Measurements from ENCODE around the gene STOML1.
A peak's percentile ranks its signal among the peaks of the same experiment; 100 is the strongest.

The STOML1 gene

DNA sequence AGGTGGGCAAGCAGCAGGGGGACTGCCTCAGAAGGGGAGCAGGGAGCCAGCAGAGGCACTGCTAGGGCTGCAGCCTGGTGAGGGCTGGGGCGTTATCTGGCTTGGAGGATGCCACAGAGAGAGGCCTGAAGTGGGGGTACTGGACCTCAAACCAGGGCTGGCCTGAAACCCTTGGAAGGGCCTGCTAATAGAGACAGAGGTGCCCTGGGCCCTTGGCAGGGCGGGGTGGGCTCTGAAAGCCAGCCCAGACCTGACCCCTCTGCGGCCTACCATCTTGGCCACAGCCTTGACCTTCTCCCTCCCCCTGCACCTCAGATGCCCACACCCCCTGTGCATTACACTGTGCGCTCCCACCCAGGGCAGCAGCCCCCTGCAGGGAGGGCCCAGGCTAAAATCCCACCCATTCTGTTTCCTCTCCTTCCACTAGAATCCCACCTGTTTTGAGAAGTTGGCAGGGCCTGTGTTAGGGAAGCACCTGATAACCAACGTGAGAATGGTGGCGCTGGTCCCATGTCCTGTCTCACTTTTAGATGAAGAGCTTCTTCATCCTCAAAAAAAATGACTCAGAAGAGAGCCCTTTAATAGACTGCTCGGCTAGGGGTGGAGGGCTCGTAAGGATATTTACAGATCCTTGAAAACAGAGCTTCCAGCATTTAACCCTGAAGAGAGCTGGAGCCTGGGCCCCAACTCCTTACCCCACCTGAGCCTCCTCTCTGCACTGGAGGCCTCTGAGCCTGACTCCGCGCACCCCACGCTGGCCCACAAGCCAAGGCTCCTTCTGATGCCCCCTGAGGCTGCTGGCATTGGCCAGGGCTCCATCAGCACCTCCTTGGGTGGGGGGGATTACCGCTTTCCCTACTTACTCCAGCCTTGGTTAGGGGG is 36.0 kb downstream of the STOML1 start:
- Histone ChIP-seq H3K4me1 (ENCODE audit: control insufficient read depth in 5 of 5, insufficient read depth in 5 of 5, low read length in 5 of 5) (peaks cover 2 to 49% (median 31%) of the 10 kb centered on the region in 5 donors), H3K9ac (ENCODE audit: low read length in 5 of 5) (no peak overlapping the region), H3K27me3 (ENCODE audit: control insufficient read depth in 5 of 5, insufficient read depth in 4 of 5, low read length in 5 of 5) (no peaks in the 10 kb centered on the region)

DNA sequence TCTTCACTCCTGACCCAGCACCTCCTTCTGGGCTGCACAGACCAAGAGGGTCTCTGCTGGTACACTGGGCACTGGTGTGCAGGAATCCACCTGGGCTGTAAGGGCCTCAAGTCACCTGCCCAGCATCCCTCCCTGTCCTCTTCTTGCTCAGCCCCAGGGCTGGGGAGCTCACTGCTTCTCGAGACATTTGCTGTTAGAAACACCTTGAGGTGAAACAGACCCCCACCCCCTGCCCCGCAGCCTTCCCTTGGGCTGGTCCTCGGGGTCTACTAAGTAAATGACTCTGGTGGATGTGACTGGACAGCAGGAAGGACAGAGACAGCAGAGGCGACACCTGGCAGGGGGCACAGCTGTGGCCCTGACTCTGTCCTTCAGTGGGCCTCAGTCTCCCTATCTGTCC is 36.8 kb downstream of the STOML1 start:
- peaks cover 4 to 56% (median 38%) of the 10 kb centered on the region in 5 donors for H3K4me1 ChIP-seq (ENCODE audit: control insufficient read depth in 5 of 5, insufficient read depth in 5 of 5, low read length in 5 of 5)

More for the DNA sequence above, 36.0 kb downstream of the STOML1 start:
- H3K4me3 ChIP-seq (ENCODE audit: low read depth in 1 of 5, low read length in 5 of 5) = no peak overlapping the region
- H3K36me3 ChIP-seq (ENCODE audit: control insufficient read depth in 5 of 5, insufficient read depth in 5 of 5, low read length in 5 of 5) = peaks cover 0 to 4% (median 0%) of the 10 kb centered on the region in 5 donors
- H3K9me3 ChIP-seq (ENCODE audit: control insufficient read depth in 5 of 5, low read length in 5 of 5) = no peaks in the 10 kb centered on the region
- no peak overlapping the region for H3K27ac ChIP-seq (ENCODE audit: low read depth, low read length)

DNA sequence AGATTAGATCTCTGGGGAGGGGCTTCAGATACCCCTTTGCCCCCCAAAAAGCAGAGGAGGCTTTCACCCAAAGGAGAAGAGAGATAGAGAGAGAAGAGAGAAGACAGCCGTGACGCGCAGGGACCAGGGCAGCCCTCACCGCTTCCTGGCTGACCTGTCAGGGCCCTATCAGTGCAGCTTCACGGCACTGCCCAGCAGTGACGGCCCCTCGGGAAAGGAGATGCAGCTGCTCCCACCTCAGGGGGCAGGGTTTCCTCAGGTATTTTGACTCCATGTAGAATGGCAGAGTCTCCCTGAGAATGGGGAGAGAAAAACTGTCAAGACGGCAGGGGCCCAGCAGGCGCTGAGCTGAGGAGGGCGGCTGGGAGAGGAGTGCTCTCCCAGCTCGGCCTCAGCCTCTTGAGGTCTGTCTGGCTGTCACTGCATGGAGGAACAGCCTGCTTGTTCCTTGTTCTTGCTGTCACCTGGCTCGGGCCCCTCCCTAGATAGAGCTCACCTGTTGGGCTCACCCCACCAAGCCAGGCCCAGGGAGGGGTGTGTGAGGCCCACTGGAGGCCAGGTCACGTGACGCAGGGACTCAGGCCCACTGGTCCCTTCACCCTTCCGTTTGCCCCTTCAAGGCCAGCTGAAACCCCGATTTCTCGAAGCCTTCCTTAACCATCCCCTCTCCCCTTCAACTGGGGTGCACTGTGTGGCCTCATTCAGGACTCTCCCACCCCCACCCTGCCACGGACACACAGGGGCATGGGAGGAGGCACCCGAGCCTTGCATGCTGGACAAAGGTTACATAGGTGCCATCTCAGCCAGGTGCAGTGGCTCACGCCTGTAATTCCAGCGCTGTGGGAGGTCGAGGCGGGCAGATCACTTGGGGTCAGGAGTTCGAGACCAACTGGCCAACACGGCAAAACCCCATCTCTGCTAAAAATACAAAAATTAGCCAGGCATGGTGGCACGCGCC is 37.6 kb downstream of the STOML1 start:
- H3K36me3 ChIP-seq (ENCODE audit: control insufficient read depth in 5 of 5, insufficient read depth in 5 of 5, low read length in 5 of 5) = peaks cover 0 to 9% (median 3%) of the 10 kb centered on the region in 5 donors
- peaks cover 4 to 51% (median 39%) of the 10 kb centered on the region in 5 donors for H3K4me1 ChIP-seq (ENCODE audit: control insufficient read depth in 5 of 5, insufficient read depth in 5 of 5, low read length in 5 of 5)
- H3K4me3 ChIP-seq (ENCODE audit: low read depth in 1 of 5, low read length in 5 of 5) = no peak overlapping the region
- H3K9me3 ChIP-seq (ENCODE audit: control insufficient read depth in 5 of 5, low read length in 5 of 5) = no peaks in the 10 kb centered on the region
- no peak overlapping the region for H3K27ac ChIP-seq (ENCODE audit: low read depth, low read length)
- H3K27me3 ChIP-seq (ENCODE audit: control insufficient read depth in 5 of 5, insufficient read depth in 4 of 5, low read length in 5 of 5) = no peaks in the 10 kb centered on the region
- H3K9ac ChIP-seq (ENCODE audit: low read length in 5 of 5) = no peak overlapping the region

More for the DNA sequence above, 36.8 kb downstream of the STOML1 start:
- Histone ChIP-seq H3K27me3 (ENCODE audit: control insufficient read depth in 5 of 5, insufficient read depth in 4 of 5, low read length in 5 of 5) (no peaks in the 10 kb centered on the region), H3K36me3 (ENCODE audit: control insufficient read depth in 5 of 5, insufficient read depth in 5 of 5, low read length in 5 of 5) (peaks cover 0 to 4% (median 0%) of the 10 kb centered on the region in 5 donors), H3K9ac (ENCODE audit: low read length in 5 of 5) (no peak overlapping the region), H3K4me3 (ENCODE audit: low read depth in 1 of 5, low read length in 5 of 5) (no peak overlapping the region), H3K27ac (ENCODE audit: low read depth, low read length) (no peak overlapping the region), H3K9me3 (ENCODE audit: control insufficient read depth in 5 of 5, low read length in 5 of 5) (no peaks in the 10 kb centered on the region)

DNA sequence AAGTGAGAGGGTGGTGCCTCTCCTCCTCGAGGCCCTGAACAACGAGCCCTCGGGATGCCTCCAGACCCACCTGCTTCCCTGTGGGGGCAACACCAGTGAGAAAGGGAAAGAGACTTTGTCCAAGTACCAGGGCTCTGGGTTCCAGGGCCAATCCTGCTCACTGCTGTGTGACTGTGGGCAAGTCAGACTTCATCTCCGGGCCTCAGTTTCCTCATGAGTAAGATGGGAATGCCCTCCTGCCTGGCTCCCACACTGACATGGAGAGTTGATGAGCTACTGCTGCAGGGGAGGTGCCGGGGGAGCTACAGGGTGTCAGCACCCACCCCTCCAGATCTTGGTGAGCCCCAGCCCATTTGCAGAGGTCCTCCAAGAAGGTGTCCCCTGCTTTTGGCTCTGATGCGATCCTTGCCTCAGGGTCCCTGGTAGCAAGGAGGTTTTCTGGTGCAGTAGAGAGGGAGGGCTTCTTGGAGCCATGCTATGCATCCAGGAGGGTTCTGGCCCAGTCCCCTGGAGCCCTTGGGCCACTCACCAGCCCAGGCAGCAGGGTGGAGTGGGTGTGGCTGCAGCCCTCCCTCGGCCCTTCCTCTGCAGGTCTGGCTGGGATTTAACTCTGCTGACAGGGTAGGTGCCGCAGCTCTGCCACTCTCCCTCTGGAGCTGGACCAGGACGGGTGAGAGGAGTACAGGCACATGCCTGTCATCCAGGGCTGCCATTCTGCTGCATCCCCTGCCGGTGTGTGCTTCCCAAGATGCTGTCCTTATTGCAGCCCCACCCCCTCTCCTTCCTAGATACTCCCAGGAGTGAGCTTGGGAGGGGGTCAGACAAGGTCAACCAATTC is 39.0 kb downstream of the STOML1 start:
- peaks cover 4 to 45% (median 39%) of the 10 kb centered on the region in 5 donors for H3K4me1 ChIP-seq (ENCODE audit: control insufficient read depth in 5 of 5, insufficient read depth in 5 of 5, low read length in 5 of 5)
- peaks cover 3 to 22% (median 16%) of the 10 kb centered on the region in 5 donors for H3K36me3 ChIP-seq (ENCODE audit: control insufficient read depth in 5 of 5, insufficient read depth in 5 of 5, low read length in 5 of 5)
- no peaks in the 10 kb centered on the region for H3K9me3 ChIP-seq (ENCODE audit: control insufficient read depth in 5 of 5, low read length in 5 of 5)
- peak overlapping the region in 1 of 5 donors; percentile 22 for H3K9ac ChIP-seq (ENCODE audit: low read length in 5 of 5)
- H3K4me3 ChIP-seq (ENCODE audit: low read depth in 1 of 5, low read length in 5 of 5) = no peak overlapping the region
- H3K27ac ChIP-seq (ENCODE audit: low read depth, low read length) = no peak overlapping the region
- H3K27me3 ChIP-seq (ENCODE audit: control insufficient read depth in 5 of 5, insufficient read depth in 4 of 5, low read length in 5 of 5) = no peaks in the 10 kb centered on the region

DNA sequence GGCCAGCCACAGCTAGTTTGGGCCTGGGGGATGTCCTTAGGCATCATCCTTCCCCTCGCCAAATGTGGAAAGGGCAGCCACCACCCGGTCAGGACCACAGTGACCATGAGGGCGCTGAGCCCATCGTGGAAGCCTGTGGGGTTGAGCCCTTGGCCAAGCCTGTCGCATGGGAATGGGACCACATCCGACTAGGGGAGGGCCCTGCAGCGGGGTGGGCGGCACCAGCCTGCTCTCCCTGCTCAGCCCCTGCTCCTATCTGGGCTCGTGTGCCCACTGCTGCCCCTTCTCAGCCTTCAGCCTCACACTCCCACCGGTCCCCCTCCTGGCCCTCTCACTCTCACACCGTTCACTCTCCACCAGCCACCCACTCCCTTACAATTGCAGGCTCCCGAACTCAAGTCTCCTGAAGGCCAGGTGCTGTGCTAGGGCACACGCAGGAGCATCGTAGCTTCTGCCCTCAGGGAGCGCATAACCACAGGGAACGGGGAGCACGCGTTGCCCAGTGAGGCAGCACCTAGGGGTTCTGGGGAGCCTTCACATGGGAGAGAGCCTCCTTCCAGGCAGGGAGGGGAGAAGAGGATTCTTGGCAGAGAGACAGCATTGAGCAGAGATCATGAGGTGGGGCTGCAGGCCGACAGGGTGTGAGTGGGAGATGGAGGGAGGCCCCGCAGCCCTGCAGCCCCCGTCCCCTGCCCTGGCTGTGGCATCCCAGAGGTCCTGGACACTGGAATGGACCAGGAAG is 39.8 kb downstream of the STOML1 start:
- H3K9ac ChIP-seq (ENCODE audit: low read length in 5 of 5) = peak overlapping the region in 3 of 5 donors; percentile 53 to 71 (median 64)

DNA sequence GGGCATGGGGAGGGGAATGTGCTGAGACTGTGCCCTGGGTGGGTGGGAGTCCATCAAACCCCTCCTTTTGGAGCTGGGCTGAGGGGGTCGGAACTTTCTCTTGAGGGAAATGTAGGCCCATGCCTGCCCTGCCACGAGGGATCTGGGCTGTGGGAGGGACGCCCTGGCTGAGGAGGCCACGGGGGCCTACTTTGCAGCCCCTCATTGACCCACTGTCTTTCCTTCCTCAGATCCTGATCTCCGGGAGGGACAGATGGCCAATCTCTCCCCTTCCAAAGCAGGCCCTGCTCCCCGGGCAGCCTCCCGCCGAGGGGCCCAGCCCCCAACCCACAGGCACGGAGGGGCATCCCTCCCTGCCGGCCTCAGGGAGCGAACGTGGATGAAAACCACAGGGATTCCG is 40.5 kb downstream of the STOML1 start:
- Histone ChIP-seq H3K27ac (ENCODE audit: low read depth, low read length) (peak overlapping the region; percentile 76), H3K9ac (ENCODE audit: low read length in 5 of 5) (peak overlapping the region in 4 of 5 donors; percentile 53 to 71 (median 60)), H3K4me3 (ENCODE audit: low read depth in 1 of 5, low read length in 5 of 5) (no peak overlapping the region)

More for the DNA sequence above, 39.8 kb downstream of the STOML1 start:
- H3K4me3 ChIP-seq (ENCODE audit: low read depth in 1 of 5, low read length in 5 of 5) = no peak overlapping the region
- H3K27ac ChIP-seq (ENCODE audit: low read depth, low read length) = peak overlapping the region; percentile 76
- H3K27me3 ChIP-seq (ENCODE audit: control insufficient read depth in 5 of 5, insufficient read depth in 4 of 5, low read length in 5 of 5) = no peaks in the 10 kb centered on the region
- peaks cover 3 to 30% (median 24%) of the 10 kb centered on the region in 5 donors for H3K36me3 ChIP-seq (ENCODE audit: control insufficient read depth in 5 of 5, insufficient read depth in 5 of 5, low read length in 5 of 5)
- H3K4me1 ChIP-seq (ENCODE audit: control insufficient read depth in 5 of 5, insufficient read depth in 5 of 5, low read length in 5 of 5) = peaks cover 4 to 45% (median 39%) of the 10 kb centered on the region in 5 donors
- H3K9me3 ChIP-seq (ENCODE audit: control insufficient read depth in 5 of 5, low read length in 5 of 5) = no peaks in the 10 kb centered on the region

DNA sequence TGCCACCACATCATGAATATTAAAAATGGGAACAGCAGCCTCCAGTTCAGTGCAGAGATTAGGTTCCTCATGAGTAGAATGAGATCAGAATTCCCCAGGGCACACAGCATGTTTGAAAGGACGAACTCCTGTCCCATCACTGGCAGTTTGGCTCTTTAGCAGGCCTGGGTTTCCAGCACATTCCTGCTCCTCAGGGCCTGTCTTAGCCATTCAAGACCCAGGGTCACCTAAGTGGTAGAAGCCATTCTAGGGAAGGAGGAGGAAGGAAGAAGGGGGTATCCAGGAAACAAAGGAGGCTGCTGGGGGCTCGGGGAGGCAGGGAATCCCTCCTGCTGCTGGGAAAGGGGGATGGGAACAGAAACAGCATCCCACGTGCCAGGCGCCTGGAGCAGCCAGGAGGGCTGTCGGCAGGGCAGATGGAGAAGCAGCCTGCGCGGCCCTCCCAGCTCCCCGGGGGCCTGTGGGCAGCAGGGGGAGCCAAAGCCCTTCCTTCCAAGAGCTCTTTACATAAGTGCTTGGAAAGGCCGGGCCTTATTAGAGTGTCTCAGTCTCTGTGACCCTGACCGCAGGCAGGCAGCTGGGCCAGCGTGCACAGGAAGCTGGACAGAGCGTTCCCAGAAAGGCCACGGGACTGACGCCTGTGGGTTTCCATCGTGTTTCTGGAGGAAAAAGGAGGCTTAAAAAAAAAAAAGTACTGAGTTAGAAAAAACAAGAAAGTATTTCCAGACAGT is 41.1 kb downstream of the STOML1 start:
- Histone ChIP-seq H3K27me3 (ENCODE audit: control insufficient read depth in 5 of 5, insufficient read depth in 4 of 5, low read length in 5 of 5) (no peaks in the 10 kb centered on the region), H3K36me3 (ENCODE audit: control insufficient read depth in 5 of 5, insufficient read depth in 5 of 5, low read length in 5 of 5) (peaks cover 3 to 41% (median 31%) of the 10 kb centered on the region in 5 donors), H3K27ac (ENCODE audit: low read depth, low read length) (peak overlapping the region; percentile 76), H3K4me1 (ENCODE audit: control insufficient read depth in 5 of 5, insufficient read depth in 5 of 5, low read length in 5 of 5) (peaks cover 4 to 35% (median 32%) of the 10 kb centered on the region in 5 donors), H3K4me3 (ENCODE audit: low read depth in 1 of 5, low read length in 5 of 5) (no peak overlapping the region), H3K9me3 (ENCODE audit: control insufficient read depth in 5 of 5, low read length in 5 of 5) (no peaks in the 10 kb centered on the region), H3K9ac (ENCODE audit: low read length in 5 of 5) (peak overlapping the region in 4 of 5 donors; percentile 53 to 71 (median 60))

More for the DNA sequence above, 40.5 kb downstream of the STOML1 start:
- H3K27me3 ChIP-seq (ENCODE audit: control insufficient read depth in 5 of 5, insufficient read depth in 4 of 5, low read length in 5 of 5) = no peaks in the 10 kb centered on the region
- H3K36me3 ChIP-seq (ENCODE audit: control insufficient read depth in 5 of 5, insufficient read depth in 5 of 5, low read length in 5 of 5) = peaks cover 3 to 37% (median 29%) of the 10 kb centered on the region in 5 donors
- no peaks in the 10 kb centered on the region for H3K9me3 ChIP-seq (ENCODE audit: control insufficient read depth in 5 of 5, low read length in 5 of 5)
- peaks cover 4 to 41% (median 34%) of the 10 kb centered on the region in 5 donors for H3K4me1 ChIP-seq (ENCODE audit: control insufficient read depth in 5 of 5, insufficient read depth in 5 of 5, low read length in 5 of 5)

DNA sequence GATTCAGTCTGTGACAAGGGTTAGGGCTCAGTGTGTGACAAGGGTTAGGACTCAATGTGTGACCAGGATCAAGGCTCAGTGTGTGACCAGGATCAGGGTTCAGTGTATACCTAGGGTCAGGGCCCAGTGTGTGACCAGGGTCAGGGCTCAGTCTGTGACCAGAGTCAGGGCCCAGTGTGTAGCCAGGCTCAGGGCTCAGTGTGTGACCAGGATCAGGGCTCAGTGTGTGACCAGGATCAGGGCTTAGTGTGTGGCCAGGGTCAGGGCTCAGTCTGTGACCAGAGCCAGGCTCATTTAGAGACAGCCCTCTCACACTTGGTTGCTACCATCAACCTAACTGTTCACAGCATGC is 41.6 kb downstream of the STOML1 start:
- no peak overlapping the region for H3K4me3 ChIP-seq (ENCODE audit: low read depth in 1 of 5, low read length in 5 of 5)
- H3K4me1 ChIP-seq (ENCODE audit: control insufficient read depth in 5 of 5, insufficient read depth in 5 of 5, low read length in 5 of 5) = peaks cover 4 to 34% (median 32%) of the 10 kb centered on the region in 5 donors
- H3K36me3 ChIP-seq (ENCODE audit: control insufficient read depth in 5 of 5, insufficient read depth in 5 of 5, low read length in 5 of 5) = peaks cover 3 to 41% (median 31%) of the 10 kb centered on the region in 5 donors
- no peaks in the 10 kb centered on the region for H3K27me3 ChIP-seq (ENCODE audit: control insufficient read depth in 5 of 5, insufficient read depth in 4 of 5, low read length in 5 of 5)
- no peak overlapping the region for H3K27ac ChIP-seq (ENCODE audit: low read depth, low read length)
- no peaks in the 10 kb centered on the region for H3K9me3 ChIP-seq (ENCODE audit: control insufficient read depth in 5 of 5, low read length in 5 of 5)
- H3K9ac ChIP-seq (ENCODE audit: low read length in 5 of 5) = peak overlapping the region in 2 of 5 donors; percentile 1 to 44

Measured in subcutaneous abdominal adipose tissue (tissue), 5 donors.